GM18502 (cell line): Measurements from ENCODE around the gene COA8.
"Not testable (repeated sequence)": the region's sequence is repeated elsewhere in the genome, so short reads cannot be mapped to it uniquely, and the experiment has no call there.

Experiments used
- ATAC-seq: cut with Tn5 transposase; IDR thresholded peaks from one replicate; pipeline ENCODE4 v1.9.1; 2021; ENCODE audit warnings: mild to moderate bottlenecking; ENCODE audit not compliant: unreplicated experiment, poor library complexity

COA8 gene

GRCh38 chr14:103525430-103526246, 37.1 kb upstream of the COA8 start:
- ATAC-seq = not testable (repeated sequence)

DNA sequence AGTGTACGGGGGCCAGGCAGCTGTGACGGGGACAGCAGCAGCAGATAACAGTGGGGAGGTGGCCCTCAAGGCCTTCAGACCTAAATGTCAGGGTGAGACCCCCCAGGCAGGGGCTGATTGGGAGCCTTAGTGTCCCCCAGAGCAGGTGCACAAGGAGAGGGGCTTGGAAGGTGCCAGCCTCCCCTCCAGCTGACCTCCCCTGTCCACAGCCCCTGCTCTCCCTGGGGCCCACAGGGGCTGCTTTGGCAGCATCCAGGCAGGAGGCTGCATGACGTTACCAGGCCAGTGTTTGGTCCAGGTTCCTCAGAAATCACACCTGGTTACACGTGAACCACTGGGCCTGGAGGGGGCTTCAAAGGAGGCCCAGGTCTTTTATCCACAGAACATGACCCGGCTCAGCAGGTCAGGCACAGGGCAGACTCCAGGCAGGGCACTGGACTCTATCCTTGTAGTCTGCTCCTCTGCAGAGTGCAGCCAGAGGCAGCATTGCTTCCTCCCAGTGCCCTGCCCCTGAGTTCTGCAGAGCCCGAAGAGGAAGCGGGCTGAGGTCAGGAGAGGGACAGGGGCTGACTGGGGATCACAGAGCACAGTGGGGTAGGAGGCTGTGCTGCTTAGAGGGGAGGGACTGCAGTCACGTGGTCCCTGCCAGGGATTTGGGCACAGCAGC, 36.4 kb upstream of the COA8 start:
- no peak for ATAC-seq

GRCh38 chr14:103526914-103527248, 35.9 kb upstream of the COA8 start:
- ATAC-seq = no peak

DNA sequence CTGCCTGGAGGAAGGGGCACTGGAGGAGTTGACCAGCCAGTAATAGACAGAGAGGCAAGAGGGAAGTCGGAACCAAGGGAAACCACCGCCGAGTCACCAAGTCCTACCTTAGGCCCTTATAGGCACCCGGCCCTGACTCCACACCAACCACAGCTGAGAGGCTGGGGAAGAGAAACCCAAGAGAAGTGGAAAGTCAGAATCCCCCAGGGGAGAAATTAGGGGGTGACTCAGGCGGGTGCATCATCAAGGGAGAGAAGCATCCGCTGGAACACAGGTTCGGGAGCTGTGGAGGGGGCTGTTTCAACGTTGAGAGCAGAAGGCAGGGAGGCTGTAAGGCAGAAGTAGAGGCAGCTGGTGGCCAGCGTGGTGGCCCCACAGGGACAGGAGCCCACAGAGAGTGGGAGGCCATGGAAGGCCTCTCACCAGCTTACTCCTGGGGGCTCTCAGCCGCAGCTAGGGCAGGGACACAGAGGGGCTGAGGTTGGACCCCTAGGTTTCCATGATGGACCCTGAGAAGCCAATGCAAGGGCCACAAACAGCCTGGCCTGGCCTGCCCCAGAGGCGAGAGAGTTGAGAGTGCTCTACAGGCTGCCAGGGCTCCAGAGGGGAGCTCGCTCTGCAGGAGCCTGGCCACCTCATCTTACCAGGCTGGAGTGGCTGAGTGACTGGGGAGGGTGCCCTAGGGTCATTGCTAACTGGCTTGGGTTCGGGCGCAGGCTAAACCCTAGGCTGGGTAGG, 35.2 kb upstream of the COA8 start:
- ATAC-seq = peak; percentile 68

- no peak for ATAC-seq
Measured at GRCh38 chr14:103528146-103528586, 34.6 kb upstream of the COA8 start.

DNA sequence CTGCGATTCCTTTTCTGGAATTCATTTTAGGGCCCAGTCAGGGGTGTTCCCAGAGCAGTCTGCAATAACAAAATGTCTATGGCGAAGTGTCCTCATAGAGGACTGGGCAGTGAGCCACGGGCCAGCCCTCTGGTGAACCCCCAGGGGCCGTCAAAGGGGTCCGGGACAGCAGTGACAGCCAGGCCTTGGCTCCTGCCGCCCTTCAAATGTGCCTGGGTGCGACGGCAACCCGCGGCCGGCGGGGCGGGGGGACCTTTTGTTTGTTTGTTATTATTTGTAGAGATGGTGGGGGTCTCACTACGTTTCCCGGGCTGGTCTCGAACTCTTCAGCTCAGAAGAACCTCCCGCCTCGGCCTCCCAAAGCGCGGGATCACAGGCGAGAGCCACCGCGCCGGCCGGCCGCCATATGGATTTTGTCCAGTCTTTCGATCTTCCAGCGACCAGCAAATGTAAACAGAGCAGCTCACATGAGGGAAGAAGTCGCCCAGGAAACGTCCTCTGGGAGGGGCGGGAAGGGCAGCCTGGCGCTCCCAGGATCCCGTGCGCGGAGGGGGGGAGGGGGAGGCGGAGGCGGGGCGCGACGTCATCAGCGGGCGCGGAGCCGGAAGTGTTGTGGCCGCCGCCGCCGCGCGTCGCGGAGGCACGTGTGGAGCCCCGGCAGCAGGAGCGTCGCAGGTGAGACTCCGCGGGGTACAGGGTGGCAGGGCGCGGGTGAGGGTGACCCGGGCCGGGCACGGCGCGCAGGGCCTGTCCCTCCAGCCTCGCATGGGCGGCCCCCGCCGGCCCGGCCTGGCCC, 34.0 kb upstream of the COA8 start, which contains the start of gene TRMT61A:
TRMT61A (plus strand) TSS at position 610 of the 796 bp plus-strand sequence. CDS start 783 bp downstream, outside the sequence.
- ATAC-seq = peak; percentile 56

DNA sequence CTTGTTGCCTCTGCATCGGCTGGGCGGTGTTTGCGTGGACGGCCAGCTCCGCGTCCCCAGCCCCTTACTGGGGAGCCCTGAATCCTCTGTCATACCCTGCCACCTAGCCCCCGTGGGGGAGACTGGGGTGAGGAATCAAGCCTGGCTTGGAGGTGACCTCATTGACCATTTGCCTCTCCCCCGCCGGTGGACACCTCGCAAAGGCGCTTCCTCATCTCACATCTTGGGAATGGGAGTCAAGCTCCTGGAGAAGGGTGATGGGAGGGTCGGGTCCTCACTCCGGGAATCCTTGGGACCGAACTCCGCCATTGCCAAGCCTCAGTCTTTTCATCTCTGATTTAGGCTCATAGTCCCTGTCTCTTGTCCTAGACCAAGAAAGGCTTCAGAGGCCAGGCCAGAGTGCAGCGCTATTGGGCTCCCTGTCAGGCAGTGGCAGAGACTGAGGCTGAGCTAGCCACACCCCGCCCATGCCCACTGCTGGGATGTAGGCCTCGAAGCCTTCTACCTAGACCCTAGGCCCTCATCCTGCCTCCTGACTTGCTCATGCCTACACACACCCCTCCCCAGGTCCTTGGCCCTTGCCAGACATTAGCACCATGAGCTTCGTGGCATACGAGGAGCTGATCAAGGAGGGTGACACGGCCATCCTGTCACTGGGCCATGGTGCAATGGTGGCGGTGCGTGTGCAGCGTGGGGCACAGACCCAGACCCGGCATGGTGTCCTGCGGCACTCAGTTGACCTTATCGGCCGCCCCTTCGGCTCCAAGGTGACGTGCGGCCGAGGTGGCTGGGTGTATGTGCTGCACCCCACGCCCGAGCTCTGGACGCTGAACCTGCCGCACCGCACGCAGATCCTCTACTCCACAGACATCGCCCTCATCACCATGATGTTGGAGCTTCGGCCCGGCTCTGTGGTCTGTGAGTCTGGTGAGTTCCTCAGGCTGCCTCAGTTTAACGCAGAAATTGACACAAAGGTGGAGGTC, 33.1 kb upstream of the COA8 start:
- no peak for ATAC-seq

DNA sequence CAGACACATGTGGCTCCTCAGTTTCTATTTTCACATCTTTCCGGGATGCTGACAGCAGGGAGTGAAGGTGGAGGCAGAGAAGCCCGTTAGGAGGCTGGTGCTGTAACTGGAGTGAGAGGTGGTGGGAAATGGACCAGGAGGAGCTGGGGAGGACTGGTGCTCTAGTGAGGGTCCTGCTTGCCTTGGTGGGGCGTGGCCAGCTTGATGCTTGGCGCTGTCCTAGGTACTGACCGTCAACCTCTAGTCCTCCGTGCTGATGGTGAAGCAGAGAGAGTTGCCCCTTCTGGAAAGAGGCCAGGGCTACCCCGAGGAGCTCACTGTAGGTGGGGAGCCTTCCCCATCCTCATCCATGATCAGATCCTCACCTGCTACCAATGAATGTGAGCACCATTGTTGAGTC, 32.4 kb upstream of the COA8 start:
- no peak for ATAC-seq

DNA sequence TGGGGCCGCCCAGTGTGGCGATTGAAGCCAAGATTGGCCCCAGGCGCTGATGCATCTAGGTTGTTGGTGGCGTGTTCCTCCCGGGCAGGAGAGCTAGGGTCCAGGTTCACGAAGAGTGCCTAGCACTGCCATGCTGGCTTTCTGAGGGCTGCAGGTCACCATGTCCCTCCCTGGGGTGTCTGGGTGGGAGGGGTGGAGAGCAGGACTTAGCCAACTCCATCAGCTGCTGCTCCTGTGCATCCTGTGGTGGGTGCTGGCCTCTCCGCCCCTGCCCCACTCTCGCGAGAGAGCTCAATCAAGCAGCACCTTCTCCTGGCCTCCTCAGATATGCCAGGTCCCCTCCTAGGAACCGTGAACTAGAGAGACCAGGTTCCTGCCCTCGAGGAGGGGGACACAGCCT, 31.9 kb upstream of the COA8 start:
- no peak for ATAC-seq

- ATAC-seq = no peak
Measured at GRCh38 chr14:103531421-103532215, 31.1 kb upstream of the COA8 start.

GRCh38 chr14:103532216-103533136, 30.3 kb upstream of the COA8 start:
- ATAC-seq = no peak

GRCh38 chr14:103533137-103533998, 29.4 kb upstream of the COA8 start:
- no peak for ATAC-seq

DNA sequence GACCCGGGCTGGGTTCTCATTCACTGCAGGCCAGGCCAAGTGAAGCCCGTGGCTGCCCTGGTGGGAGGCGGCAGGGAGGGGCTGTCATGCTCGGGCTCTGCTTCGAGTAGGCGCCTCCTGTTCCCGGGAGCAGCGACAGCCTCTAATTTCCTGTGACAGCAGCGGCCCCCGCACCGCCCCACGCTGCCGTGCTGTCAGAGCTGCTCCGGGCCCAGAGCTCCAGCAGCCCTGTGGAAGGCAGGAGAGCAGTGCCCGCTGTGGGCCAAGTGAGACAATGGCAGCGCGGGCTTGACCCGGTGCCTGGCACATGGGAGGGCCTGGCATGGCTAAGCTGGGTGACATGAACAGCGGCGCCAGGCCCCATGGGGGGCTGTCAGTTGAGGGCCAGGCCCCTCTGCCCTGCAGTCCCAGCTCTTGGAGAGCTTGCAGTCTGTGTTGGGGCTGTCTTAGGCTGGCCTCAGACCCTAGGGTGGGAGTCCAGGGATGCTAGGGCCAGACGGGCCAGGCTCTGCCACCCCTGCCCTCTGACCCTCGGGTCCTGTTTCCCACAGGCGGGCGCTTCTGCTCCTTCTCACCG, 28.7 kb upstream of the COA8 start:
- ATAC-seq = no peak

DNA sequence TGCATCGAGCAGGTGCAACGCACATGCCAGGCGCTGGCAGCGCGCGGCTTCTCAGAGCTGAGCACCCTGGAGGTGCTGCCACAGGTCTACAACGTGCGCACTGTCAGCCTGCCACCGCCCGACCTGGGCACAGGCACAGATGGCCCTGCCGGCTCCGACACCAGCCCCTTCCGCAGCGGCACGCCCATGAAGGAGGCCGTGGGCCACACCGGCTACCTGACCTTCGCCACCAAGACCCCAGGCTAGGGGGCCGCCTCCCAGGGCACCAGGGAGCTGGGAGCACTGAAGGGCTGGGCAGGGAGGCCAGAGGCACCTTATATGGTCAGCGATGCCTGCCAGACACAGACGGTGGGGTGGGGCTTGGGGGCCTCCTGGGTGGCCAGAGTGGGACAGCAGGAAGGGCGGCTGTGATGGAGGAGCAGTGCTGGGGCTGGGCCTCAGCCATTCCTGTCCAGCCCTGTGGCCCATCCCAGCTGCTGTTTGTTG, 28.1 kb upstream of the COA8 start:
- no peak for ATAC-seq

- no peak for ATAC-seq
Measured at GRCh38 chr14:103535081-103535890, 27.5 kb upstream of the COA8 start.
